ENCODE data around the gene TTC7B. TPM values are rescaled to one million over a fixed set of nuclear protein-coding genes. Genes with fewer than 3 reads are reported as not detected.

TTC7B gene
- total and polyA plus RNA-seq, 9 of the 15 experiments (the other 6 are each of a cell fraction or from before 2014, with no cell fraction given), result 2.2 to 77.2 (median 36.7) TPM

- POLR2A ChIA-PET, result no interaction called here
- FAIRE-seq (no peak), ATAC-seq (no peak), DNase-seq (ENCODE audit: extremely low read depth in 1 of 4, low spot score in 3 of 4) (no peak)
- no peak overlapping the region for H3K4me2 ChIP-seq (ENCODE audit: insufficient read depth, low read length)
- H3K4me3 ChIP-seq, result no peak overlapping the region
- H3K27me3 ChIP-seq (ENCODE audit: control insufficient read depth in 2 of 2, insufficient read depth in 2 of 2, low read length in 2 of 2), result no peaks in the 10 kb centered on the region
- H3K79me2 ChIP-seq (ENCODE audit: control insufficient read depth, insufficient read depth, low read length), result no peaks in the 10 kb centered on the region
- no peak overlapping the region for H3K9ac ChIP-seq (ENCODE audit: insufficient read depth in 1 of 2, low read depth in 2 of 2, low read length in 2 of 2)
- 94% methylated on average over 5 of the region's 8 CpGs for WGBS (ENCODE audit: insufficient coverage, low coverage, missing lambda C conversion rate)
- H3K36me3 ChIP-seq (ENCODE audit: control insufficient read depth, insufficient read depth, low read length), result peaks cover 14% of the 10 kb centered on the region; the same call in 2 of the 3 replicates
- no peaks in the 10 kb centered on the region for H4K20me1 ChIP-seq (replicated peaks; ENCODE audit: control insufficient read depth, insufficient read depth, low read length)
- no peak overlapping the region for H2AFZ ChIP-seq (ENCODE audit: low read depth, low read length)
- no peaks in the 10 kb centered on the region for H3K4me1 ChIP-seq (replicated peaks in 1 of 2; ENCODE audit: control insufficient read depth in 2 of 2, insufficient read depth in 2 of 2, low read length in 2 of 2)
- TF ChIP-seq ZC3H11A (IDR thresholded peaks at IDR 0.05; ENCODE audit: low read depth, low read length) (no peak), ZNF668 (CRISPR knock-in tag; IDR thresholded peaks at IDR 0.05) (no peak), SREBF2 (CRISPR knock-in tag; IDR thresholded peaks at IDR 0.05) (no peak), ZNF445 (CRISPR knock-in tag; IDR thresholded peaks at IDR 0.05; ENCODE audit: low read depth) (no peak), E2F8 (IDR thresholded peaks at IDR 0.05; ENCODE audit: low read depth, partially characterized antibody) (no peak)
- CTCF ChIA-PET (ENCODE audit: low intra/inter-chr PET ratio), result no interaction called here
- intact Hi-C loops (cut with micrococcal nuclease) (no loop called here), in situ Hi-C loops (cut with MboI) (no loop called here)
- BruUV-seq (replicated peaks), result no TSS peak
- H3K9me3 ChIP-seq (replicated peaks; ENCODE audit: control insufficient read depth, insufficient read depth, low read depth, low read length), result no peaks in the 10 kb centered on the region
- H3K27ac ChIP-seq (ENCODE audit: extremely low read depth, low read depth, low read length), result no peak overlapping the region
- no peaks in the 10 kb centered on the region for H3K9me1 ChIP-seq (ENCODE audit: control insufficient read depth, insufficient read depth, low read length)
Observed at GRCh38 chr14:90740081-90740480, 76.1 kb downstream of the TTC7B start.

Data from K562 (cell line).